ENCODE results near the gene MED27.

Gene MED27

GRCh38 chr9:132079391-132080091 is at the start of gene MED27:
Gene MED27 (minus strand): TSS chr9:132079867. CDS start chr9:132079844, 23 bp downstream.
- DNase-seq (ENCODE audit: low read depth in 2 of 2) = peak; percentile 85 to 89

GRCh38 chr9:132127888-132128534 is 48.3 kb upstream of the MED27 start:
- DNase-seq (ENCODE audit: low read depth in 2 of 2) = no peak

GRCh38 chr9:132126680-132127236 is 47.1 kb upstream of the MED27 start:
- no peak for DNase-seq (ENCODE audit: low read depth in 2 of 2)

GRCh38 chr9:132125944-132126679 is 46.4 kb upstream of the MED27 start:
- DNase-seq (ENCODE audit: low read depth in 2 of 2) = no peak

- DNase-seq (ENCODE audit: low read depth in 2 of 2) = no peak
Observed at GRCh38 chr9:132125361-132125760, 45.7 kb upstream of the MED27 start.

- DNase-seq (ENCODE audit: low read depth in 2 of 2) = no peak
Observed at GRCh38 chr9:132124800-132125199, 45.1 kb upstream of the MED27 start.

- no peak for DNase-seq (ENCODE audit: low read depth in 2 of 2)
Observed at GRCh38 chr9:132121021-132121420, 41.4 kb upstream of the MED27 start.

GRCh38 chr9:132117694-132118093 is 38.0 kb upstream of the MED27 start:
- no peak for DNase-seq (ENCODE audit: low read depth in 2 of 2)

- DNase-seq (ENCODE audit: low read depth in 2 of 2) = no peak
Observed at GRCh38 chr9:132116583-132116982, 36.9 kb upstream of the MED27 start.

- DNase-seq (ENCODE audit: low read depth in 2 of 2) = peak; percentile 16 to 18
Observed at GRCh38 chr9:132114102-132114707, 34.5 kb upstream of the MED27 start.

GRCh38 chr9:132109291-132109690 is 29.6 kb upstream of the MED27 start:
- DNase-seq (ENCODE audit: low read depth in 2 of 2) = no peak

GRCh38 chr9:132108728-132109127 is 29.1 kb upstream of the MED27 start:
- no peak for DNase-seq (ENCODE audit: low read depth in 2 of 2)

- no peak for DNase-seq (ENCODE audit: low read depth in 2 of 2)
Observed at GRCh38 chr9:132099741-132100407, 20.2 kb upstream of the MED27 start.

- no peak for DNase-seq (ENCODE audit: low read depth in 2 of 2)
Observed at GRCh38 chr9:132099167-132099566, 19.5 kb upstream of the MED27 start.

- DNase-seq (ENCODE audit: low read depth in 2 of 2) = no peak
Observed at GRCh38 chr9:132094314-132094791, 14.7 kb upstream of the MED27 start.

GRCh38 chr9:132090771-132091170 is 11.1 kb upstream of the MED27 start:
- DNase-seq (ENCODE audit: low read depth in 2 of 2) = no peak

- no peak for DNase-seq (ENCODE audit: low read depth in 2 of 2)
Observed at GRCh38 chr9:132087438-132088030, 7.9 kb upstream of the MED27 start.

GRCh38 chr9:132082188-132082587 is 2.5 kb upstream of the MED27 start:
- no peak for DNase-seq (ENCODE audit: low read depth in 2 of 2)

- no peak for DNase-seq (ENCODE audit: low read depth in 2 of 2)
Observed at GRCh38 chr9:132078699-132079356, 839 bp downstream of the MED27 start.

All from stimulated activated CD8-positive, alpha-beta memory T cell treated with anti-CD3 and anti-CD28 coated beads, Interleukin-2, amount 100 ng/mL, for 48 hours (primary cell).